ENCODE results near the gene RBM15B.
"Not testable (repeated sequence)": the region's sequence is repeated elsewhere in the genome, so short reads cannot be mapped to it uniquely, and the experiment has no call there.

RBM15B gene
- total RNA-seq = 113 to 131 reads per million in 2 donors

- DNase-seq = peak; percentile 96 to 98 (median 96)
Observed at GRCh38 chr3:51391075-51391565, at the start of gene RBM15B. Gene RBM15B (plus strand): TSS chr3:51391285. CDS start chr3:51391400, 115 bp downstream.

- no peak for DNase-seq
Observed at GRCh38 chr3:51343918-51344687, 47.0 kb upstream of the RBM15B start.

GRCh38 chr3:51350751-51351150 lies 40.3 kb upstream of the RBM15B start:
- no peak for DNase-seq

- DNase-seq = no peak
Observed at GRCh38 chr3:51353131-51353530, 38.0 kb upstream of the RBM15B start.

GRCh38 chr3:51353691-51354090 lies 37.4 kb upstream of the RBM15B start:
- no peak for DNase-seq

GRCh38 chr3:51354172-51354571 lies 36.9 kb upstream of the RBM15B start:
- no peak for DNase-seq

- no peak for DNase-seq
Observed at GRCh38 chr3:51354731-51355615, 36.1 kb upstream of the RBM15B start.

GRCh38 chr3:51355891-51356578 lies 35.0 kb upstream of the RBM15B start:
- no peak for DNase-seq

GRCh38 chr3:51357856-51358255 lies 33.2 kb upstream of the RBM15B start:
- DNase-seq = no peak

GRCh38 chr3:51358981-51359380 lies 32.1 kb upstream of the RBM15B start:
- DNase-seq = no peak

- no peak for DNase-seq
Observed at GRCh38 chr3:51360806-51361205, 30.3 kb upstream of the RBM15B start.

- DNase-seq = no peak
Observed at GRCh38 chr3:51361746-51362145, 29.3 kb upstream of the RBM15B start.

GRCh38 chr3:51362476-51362875 lies 28.6 kb upstream of the RBM15B start:
- DNase-seq = no peak

- not testable (repeated sequence) for DNase-seq
Observed at GRCh38 chr3:51368276-51368675, 22.8 kb upstream of the RBM15B start.

- peak in 1 of 5 experiments; percentile 60 for DNase-seq
Observed at GRCh38 chr3:51371943-51372557, 19.0 kb upstream of the RBM15B start.

- no peak for DNase-seq
Observed at GRCh38 chr3:51373658-51374421, 17.2 kb upstream of the RBM15B start.

- DNase-seq = no peak
Observed at GRCh38 chr3:51374456-51374855, 16.6 kb upstream of the RBM15B start.

GRCh38 chr3:51375136-51375535 lies 15.9 kb upstream of the RBM15B start:
- DNase-seq = no peak

GRCh38 chr3:51375571-51375970 lies 15.5 kb upstream of the RBM15B start:
- DNase-seq = no peak

GRCh38 chr3:51378065-51378464 lies 13.0 kb upstream of the RBM15B start:
- DNase-seq = no peak

GRCh38 chr3:51378726-51379125 lies 12.4 kb upstream of the RBM15B start:
- no peak for DNase-seq

- DNase-seq = no peak
Observed at GRCh38 chr3:51379301-51379700, 11.8 kb upstream of the RBM15B start.
